ENCODE measurements around the gene EDNRA.

EDNRA gene

GRCh38 chr4:147453561-147454141 is 27.2 kb upstream of the EDNRA start:
- TF ChIP-seq ARNTL (CRISPR knock-in tag; IDR thresholded peaks at IDR 0.05; ENCODE audit: borderline replicate concordance, low read depth) = no peak
- TF ChIP-seq ZFP30 (CRISPR knock-in tag; IDR thresholded peaks at IDR 0.05) = no peak
- TF ChIP-seq TSHZ2 (CRISPR knock-in tag; IDR thresholded peaks at IDR 0.05) = no peak
- TF ChIP-seq CSRNP3 (CRISPR knock-in tag; IDR thresholded peaks at IDR 0.05) = no peak
- no peak for TF ChIP-seq ZNF70 (CRISPR knock-in tag; IDR thresholded peaks at IDR 0.05)
- TF ChIP-seq TCF4 (CRISPR knock-in tag; IDR thresholded peaks at IDR 0.05; ENCODE audit: borderline replicate concordance) = no peak
- ATAC-seq = no peak

- TF ChIP-seq ZC3H10 (CRISPR knock-in tag; IDR thresholded peaks at IDR 0.05) (no peak), CSRNP3 (CRISPR knock-in tag; IDR thresholded peaks at IDR 0.05) (no peak), GLIS3 (CRISPR knock-in tag; IDR thresholded peaks at IDR 0.05) (no peak)
- no peak for ATAC-seq
Measured at GRCh38 chr4:147456706-147457105, 24.2 kb upstream of the EDNRA start.

GRCh38 chr4:147461161-147461560 is 19.7 kb upstream of the EDNRA start:
- no peak for ATAC-seq
- no peak for TF ChIP-seq OSR1 (CRISPR knock-in tag; IDR thresholded peaks at IDR 0.05)
- no peak for TF ChIP-seq POU6F1 (CRISPR knock-in tag; IDR thresholded peaks at IDR 0.05; ENCODE audit: borderline replicate concordance, low read depth)
- no peak for TF ChIP-seq TCF4 (CRISPR knock-in tag; IDR thresholded peaks at IDR 0.05; ENCODE audit: borderline replicate concordance)
- no peak for TF ChIP-seq ESRRG (CRISPR knock-in tag; IDR thresholded peaks at IDR 0.05)
- TF ChIP-seq PPARA (CRISPR knock-in tag; IDR thresholded peaks at IDR 0.05; ENCODE audit: borderline replicate concordance) = no peak
- TF ChIP-seq CSRNP3 (CRISPR knock-in tag; IDR thresholded peaks at IDR 0.05) = no peak
- TF ChIP-seq ARNTL (CRISPR knock-in tag; IDR thresholded peaks at IDR 0.05; ENCODE audit: borderline replicate concordance, low read depth) = no peak

- ATAC-seq = no peak
- TF ChIP-seq ZNF8 (CRISPR knock-in tag; IDR thresholded peaks at IDR 0.05) (no peak), PATZ1 (CRISPR knock-in tag; IDR thresholded peaks at IDR 0.05; ENCODE audit: borderline replicate concordance) (no peak), BACH2 (CRISPR knock-in tag; IDR thresholded peaks at IDR 0.05; ENCODE audit: borderline replicate concordance) (no peak), PPARA (CRISPR knock-in tag; IDR thresholded peaks at IDR 0.05; ENCODE audit: borderline replicate concordance) (no peak), ZFP3 (CRISPR knock-in tag; IDR thresholded peaks at IDR 0.05) (no peak), POU6F1 (CRISPR knock-in tag; IDR thresholded peaks at IDR 0.05; ENCODE audit: borderline replicate concordance, low read depth) (no peak), ZFP30 (CRISPR knock-in tag; IDR thresholded peaks at IDR 0.05) (no peak), SNAI2 (CRISPR knock-in tag; IDR thresholded peaks at IDR 0.05) (no peak), ARNTL (CRISPR knock-in tag; IDR thresholded peaks at IDR 0.05; ENCODE audit: borderline replicate concordance, low read depth) (no peak), OSR1 (CRISPR knock-in tag; IDR thresholded peaks at IDR 0.05) (no peak), TCF4 (CRISPR knock-in tag; IDR thresholded peaks at IDR 0.05; ENCODE audit: borderline replicate concordance) (no peak), CREB5 (CRISPR knock-in tag; IDR thresholded peaks at IDR 0.05; ENCODE audit: low read depth) (no peak), ZNF565 (CRISPR knock-in tag; conservative IDR thresholded peaks at IDR 0.05; ENCODE audit: low read depth) (no peak), ZNF70 (CRISPR knock-in tag; IDR thresholded peaks at IDR 0.05) (no peak), ISL1 (CRISPR knock-in tag; IDR thresholded peaks at IDR 0.05) (no peak)
Measured at GRCh38 chr4:147463065-147463464, 17.8 kb upstream of the EDNRA start.
